ENCODE data around the gene NMS. TPM values are rescaled to one million over a fixed set of nuclear protein-coding genes. Genes with fewer than 3 reads are reported as not detected.

Gene NMS
- total and polyA plus RNA-seq, 7 donors = not detected

DNA sequence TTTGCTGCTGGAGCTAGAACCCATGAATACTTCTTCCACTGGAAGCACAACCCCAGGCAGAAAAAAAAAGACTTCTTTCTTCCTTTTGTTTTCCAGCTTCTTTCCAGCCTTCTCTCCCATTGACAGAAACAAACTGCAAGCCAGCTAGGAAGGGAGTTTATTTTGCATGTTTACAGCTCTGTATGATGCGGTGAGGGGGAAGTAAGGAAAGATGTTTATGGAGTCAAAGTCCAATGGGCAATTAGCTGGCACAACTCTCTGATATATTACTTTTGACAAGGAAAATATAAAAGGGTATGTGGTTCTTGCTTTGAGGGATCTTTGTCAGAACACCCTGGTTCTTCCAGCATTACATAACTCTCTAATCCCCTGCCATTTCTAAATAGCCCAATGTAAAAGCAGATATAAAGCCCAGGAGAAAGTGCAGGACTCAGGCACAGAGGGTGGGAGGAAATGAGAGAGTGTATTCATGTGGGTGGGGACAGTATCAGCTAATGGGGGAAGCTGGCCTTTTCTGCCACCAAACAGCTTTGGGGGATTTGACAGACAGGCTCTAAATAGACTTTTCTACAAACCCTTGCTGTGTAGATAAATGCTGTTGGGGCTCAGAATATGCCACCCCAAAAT lies 9.3 kb upstream of the NMS start:
- no peak overlapping the region for H3K4me3 ChIP-seq
- no peaks in the 10 kb centered on the region for H3K36me3 ChIP-seq
- DNase-seq = no peak
- no peaks in the 10 kb centered on the region for H3K27me3 ChIP-seq
- WGBS, 2 donors = 13 to 74% methylated on average over 1 of the region's 1 CpG
- no peaks in the 10 kb centered on the region for H3K9me3 ChIP-seq
- H3K4me1 ChIP-seq = no peaks in the 10 kb centered on the region
- no peak overlapping the region for H3K27ac ChIP-seq
- intact Hi-C loops (cut with DNase I) = no loop called here
- TF ChIP-seq POLR2A (IDR thresholded peaks at IDR 0.05) = no peak
- TF ChIP-seq, protein P1, sequence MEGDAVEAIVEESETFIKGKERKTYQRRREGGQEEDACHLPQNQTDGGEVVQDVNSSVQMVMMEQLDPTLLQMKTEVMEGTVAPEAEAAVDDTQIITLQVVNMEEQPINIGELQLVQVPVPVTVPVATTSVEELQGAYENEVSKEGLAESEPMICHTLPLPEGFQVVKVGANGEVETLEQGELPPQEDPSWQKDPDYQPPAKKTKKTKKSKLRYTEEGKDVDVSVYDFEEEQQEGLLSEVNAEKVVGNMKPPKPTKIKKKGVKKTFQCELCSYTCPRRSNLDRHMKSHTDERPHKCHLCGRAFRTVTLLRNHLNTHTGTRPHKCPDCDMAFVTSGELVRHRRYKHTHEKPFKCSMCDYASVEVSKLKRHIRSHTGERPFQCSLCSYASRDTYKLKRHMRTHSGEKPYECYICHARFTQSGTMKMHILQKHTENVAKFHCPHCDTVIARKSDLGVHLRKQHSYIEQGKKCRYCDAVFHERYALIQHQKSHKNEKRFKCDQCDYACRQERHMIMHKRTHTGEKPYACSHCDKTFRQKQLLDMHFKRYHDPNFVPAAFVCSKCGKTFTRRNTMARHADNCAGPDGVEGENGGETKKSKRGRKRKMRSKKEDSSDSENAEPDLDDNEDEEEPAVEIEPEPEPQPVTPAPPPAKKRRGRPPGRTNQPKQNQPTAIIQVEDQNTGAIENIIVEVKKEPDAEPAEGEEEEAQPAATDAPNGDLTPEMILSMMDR (IDR thresholded peaks at IDR 0.05) = no peak
- TF ChIP-seq EP300 (IDR thresholded peaks at IDR 0.05) = no peak
- no peak for TF ChIP-seq POLR2AphosphoS5 (IDR thresholded peaks at IDR 0.05)

- Histone ChIP-seq H3K9me3 (no peaks in the 10 kb centered on the region), H3K27me3 (peaks cover 0 to 31% (median 0%) of the 10 kb centered on the region in 3 donors), H3K4me1 (no peaks in the 10 kb centered on the region), H3K36me3 (no peaks in the 10 kb centered on the region), H3K27ac (no peak overlapping the region), H3K4me3 (no peak overlapping the region)
- intact Hi-C loops (cut with DNase I) = no loop called here
- TF ChIP-seq POLR2A (IDR thresholded peaks at IDR 0.05) = no peak
- TF ChIP-seq EP300 (IDR thresholded peaks at IDR 0.05) = no peak
- TF ChIP-seq, protein P1 (IDR thresholded peaks at IDR 0.05) = no peak
- TF ChIP-seq POLR2AphosphoS5 (IDR thresholded peaks at IDR 0.05) = no peak
- WGBS, 2 donors = 22 to 37% methylated on average over 16 of the region's 16 CpGs
- DNase-seq = no peak
Observed at GRCh38 chr2:100470898-100471514, 724 bp downstream of the NMS start.

- Histone ChIP-seq H3K4me1 (no peaks in the 10 kb centered on the region), H3K36me3 (no peaks in the 10 kb centered on the region), H3K27me3 (peaks cover 0 to 7% (median 0%) of the 10 kb centered on the region in 3 donors), H3K27ac (no peak overlapping the region), H3K9me3 (no peaks in the 10 kb centered on the region), H3K4me3 (no peak overlapping the region)
- intact Hi-C loops (cut with DNase I) = no loop called here
- no peak for TF ChIP-seq POLR2AphosphoS5 (IDR thresholded peaks at IDR 0.05)
- WGBS, 2 donors = 91 to 92% methylated on average over 8 of the region's 8 CpGs
- no peak for DNase-seq
Observed at GRCh38 chr2:100476606-100477005, 6.3 kb downstream of the NMS start.

DNA sequence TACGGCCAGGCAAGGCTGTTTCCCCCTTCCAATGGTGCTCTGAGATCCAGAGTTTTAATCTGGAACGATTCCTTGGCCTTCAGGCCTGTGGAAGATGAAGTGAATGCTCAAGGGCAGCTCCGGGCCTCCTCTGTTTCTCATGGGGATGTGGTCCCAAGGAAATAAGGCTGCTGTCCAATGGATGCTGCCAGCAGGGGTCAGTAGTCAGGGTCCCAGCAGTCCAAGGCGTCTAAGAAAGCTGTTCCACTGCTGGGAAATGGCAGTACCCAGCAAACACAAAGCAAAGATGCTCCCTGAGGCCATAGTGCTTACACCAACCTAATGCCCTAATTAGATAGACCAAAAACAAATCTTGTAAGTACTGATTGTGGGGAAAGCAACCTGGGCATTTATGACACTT lies 12.5 kb downstream of the NMS start:
- Histone ChIP-seq H3K4me3 (no peak overlapping the region), H3K4me1 (no peaks in the 10 kb centered on the region), H3K27ac (no peak overlapping the region), H3K9me3 (no peaks in the 10 kb centered on the region), H3K36me3 (no peaks in the 10 kb centered on the region), H3K27me3 (no peaks in the 10 kb centered on the region)
- no peak for DNase-seq
- WGBS, 2 donors = 63 to 64% methylated on average over 4 of the region's 4 CpGs
- intact Hi-C loops (cut with DNase I) = no loop called here
- TF ChIP-seq, protein P1 (IDR thresholded peaks at IDR 0.05) = no peak
- TF ChIP-seq EP300 (IDR thresholded peaks at IDR 0.05) (no peak), POLR2A (IDR thresholded peaks at IDR 0.05) (no peak), POLR2AphosphoS5 (IDR thresholded peaks at IDR 0.05) (no peak)

- no peak for DNase-seq
- no peaks in the 10 kb centered on the region for H3K9me3 ChIP-seq
- no peaks in the 10 kb centered on the region for H3K4me1 ChIP-seq
- WGBS, 2 donors = 47 to 64% methylated on average over 5 of the region's 5 CpGs
- intact Hi-C loops (cut with DNase I) = no loop called here
- no peaks in the 10 kb centered on the region for H3K36me3 ChIP-seq
- TF ChIP-seq POLR2A (IDR thresholded peaks at IDR 0.05) (no peak), EP300 (IDR thresholded peaks at IDR 0.05) (no peak), POLR2AphosphoS5 (IDR thresholded peaks at IDR 0.05) (no peak)
- TF ChIP-seq, protein P1 (IDR thresholded peaks at IDR 0.05) = no peak
- H3K4me3 ChIP-seq = no peak overlapping the region
- H3K27me3 ChIP-seq = no peaks in the 10 kb centered on the region
- no peak overlapping the region for H3K27ac ChIP-seq
Observed at GRCh38 chr2:100483895-100484294, 13.6 kb downstream of the NMS start.
